ENCODE results near the gene CAPN5.

Gene CAPN5

GRCh38 chr11:77165066-77165465 lies 98.3 kb downstream of the CAPN5 start:
- no peak for DNase-seq (ENCODE audit: extremely low read depth in 1 of 2, low read depth in 1 of 2)

GRCh38 chr11:77166021-77166420 lies 99.2 kb downstream of the CAPN5 start:
- DNase-seq (ENCODE audit: extremely low read depth in 1 of 2, low read depth in 1 of 2) = no peak

- DNase-seq (ENCODE audit: extremely low read depth in 1 of 2, low read depth in 1 of 2) = no peak
Measured at GRCh38 chr11:77167111-77167626, 100.4 kb downstream of the CAPN5 start.

GRCh38 chr11:77167791-77168190 lies 101.0 kb downstream of the CAPN5 start:
- no peak for DNase-seq (ENCODE audit: extremely low read depth in 1 of 2, low read depth in 1 of 2)

GRCh38 chr11:77170107-77170506 lies 103.3 kb downstream of the CAPN5 start:
- DNase-seq (ENCODE audit: extremely low read depth in 1 of 2, low read depth in 1 of 2) = no peak

- no peak for DNase-seq (ENCODE audit: extremely low read depth in 1 of 2, low read depth in 1 of 2)
Measured at GRCh38 chr11:77171254-77171653, 104.5 kb downstream of the CAPN5 start.

- no peak for DNase-seq (ENCODE audit: extremely low read depth in 1 of 2, low read depth in 1 of 2)
Measured at GRCh38 chr11:77171885-77172665, 105.3 kb downstream of the CAPN5 start.

- DNase-seq (ENCODE audit: extremely low read depth in 1 of 2, low read depth in 1 of 2) = no peak
Measured at GRCh38 chr11:77172666-77172982, 105.9 kb downstream of the CAPN5 start.

GRCh38 chr11:77173494-77173893 lies 106.7 kb downstream of the CAPN5 start:
- DNase-seq (ENCODE audit: extremely low read depth in 1 of 2, low read depth in 1 of 2) = no peak

GRCh38 chr11:77174559-77174958 lies 107.8 kb downstream of the CAPN5 start:
- DNase-seq (ENCODE audit: extremely low read depth in 1 of 2, low read depth in 1 of 2) = no peak

- no peak for DNase-seq (ENCODE audit: extremely low read depth in 1 of 2, low read depth in 1 of 2)
Measured at GRCh38 chr11:77175021-77175842, 108.5 kb downstream of the CAPN5 start.

Measured in stimulated activated CD8-positive, alpha-beta memory T cell treated with anti-CD3 and anti-CD28 coated beads, Interleukin-7, amount 100 ng/mL, for 48 hours (primary cell).